Erythroblast (primary cell): ENCODE measurements around the gene LGR6.

Experiments used
- GATA1 ChIP-seq: IDR thresholded peaks from 2 replicates; pipeline ENCODE4 v1.6.1; 2011; ENCODE audit warnings: low read depth, mild to moderate bottlenecking, control low read depth, low read length, moderate library complexity
- POLR2A ChIP-seq: IDR thresholded peaks from 2 replicates; pipeline ENCODE4 v1.6.1; 2011; ENCODE audit warnings: mild to moderate bottlenecking, low read length

DNA sequence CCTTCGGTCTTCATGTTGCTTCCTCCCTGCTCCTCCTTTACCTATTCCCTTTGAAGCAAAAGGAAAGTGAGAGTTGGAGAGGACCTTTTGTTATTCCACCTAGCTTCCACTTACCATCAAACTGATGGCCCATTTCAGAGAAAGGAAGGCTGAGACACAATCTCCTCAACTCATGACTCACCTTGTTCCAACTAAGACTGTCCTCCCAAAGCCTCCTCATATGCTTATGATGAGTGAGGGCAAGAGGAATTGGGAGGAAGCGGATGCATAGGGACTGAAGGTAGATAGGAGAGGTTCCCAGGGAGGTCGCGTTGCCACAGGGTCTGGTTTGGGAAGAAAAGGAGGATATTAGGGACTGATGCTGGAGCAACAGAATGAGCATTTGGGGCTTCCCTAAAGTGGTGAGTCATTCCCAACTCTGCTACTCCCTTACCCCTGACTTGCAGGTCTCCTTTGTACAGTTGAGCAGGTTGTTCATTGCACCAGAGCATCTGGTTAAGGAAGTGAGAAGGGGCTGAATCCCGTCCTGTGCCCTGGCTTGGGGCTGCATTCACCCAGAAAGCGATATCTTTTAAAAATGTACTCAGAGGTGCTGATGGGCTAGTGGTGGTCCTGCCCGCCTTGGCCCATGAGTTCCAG lies 35.0 kb downstream of the LGR6 start:
- TF ChIP-seq POLR2A (no peak), GATA1 (no peak)
